MG63 (cell line): ENCODE results near the gene PCSK6. TPM values are rescaled to one million over a fixed set of nuclear protein-coding genes. Genes with fewer than 3 reads are reported as not detected.

Source experiments
- DNase-seq: peaks from one replicate; pipeline ENCODE4 v3.0.0-alpha.2; 2020
- H3K27me3 ChIP-seq: fragments of 250-450 bp; sonication (Bioruptor Pico); 2 replicates; pipeline ENCODE4 v1.5.1; 2020; ENCODE audit warnings: mild to moderate bottlenecking, moderate library complexity
- H3K36me3 ChIP-seq: fragments of 250-450 bp; sonication (Bioruptor Pico); 2 replicates; pipeline ENCODE4 v1.5.1; 2020; ENCODE audit warnings: mild to moderate bottlenecking, moderate library complexity
- H3K4me3 ChIP-seq: fragments of 250-450 bp; sonication (Bioruptor Pico); 2 replicates; pipeline ENCODE4 v1.5.1; 2020; ENCODE audit warnings: mild to moderate bottlenecking, moderate library complexity
- H3K9me3 ChIP-seq: fragments of 250-450 bp; sonication (Bioruptor Pico); 2 replicates; pipeline ENCODE4 v1.5.1; 2020; ENCODE audit warnings: mild to moderate bottlenecking, moderate library complexity
- total RNA-seq: library from RNA; depleted of rRNA; stranded (reverse); fragments of >200 nt; shearing (Covaris generic); gene quantifications from 2 replicates; pipeline ENCODE4 v1.2.3, GENCODE V29; 2014; ENCODE audit warnings: low replicate concordance

PCSK6 gene
- total RNA-seq, 1 experiment from 2014 or later = 48.8 TPM

GRCh38 chr15:101450403-101451265, 38.9 kb downstream of the PCSK6 start:
- Histone ChIP-seq H3K4me3 (no peak overlapping the region), H3K27me3 (no peaks in the 10 kb centered on the region), H3K9me3 (no peaks in the 10 kb centered on the region), H3K36me3 (peaks cover 17% of the 10 kb centered on the region)
- no peak for DNase-seq

- Histone ChIP-seq H3K9me3 (no peaks in the 10 kb centered on the region), H3K36me3 (peaks cover 14% of the 10 kb centered on the region), H3K27me3 (no peaks in the 10 kb centered on the region), H3K4me3 (no peak overlapping the region)
- DNase-seq = no peak
Observed at GRCh38 chr15:101449471-101450402, 39.8 kb downstream of the PCSK6 start.

- no peak overlapping the region for H3K4me3 ChIP-seq
- DNase-seq = no peak
Observed at GRCh38 chr15:101448336-101448735, 41.2 kb downstream of the PCSK6 start.

GRCh38 chr15:101447561-101448071, 41.9 kb downstream of the PCSK6 start:
- no peaks in the 10 kb centered on the region for H3K27me3 ChIP-seq
- H3K4me3 ChIP-seq = no peak overlapping the region
- no peaks in the 10 kb centered on the region for H3K9me3 ChIP-seq
- no peak for DNase-seq
- peaks cover 20% of the 10 kb centered on the region for H3K36me3 ChIP-seq

More at GRCh38 chr15:101448336-101448735, 41.2 kb downstream of the PCSK6 start:
- Histone ChIP-seq H3K9me3 (no peaks in the 10 kb centered on the region), H3K36me3 (peaks cover 14% of the 10 kb centered on the region), H3K27me3 (no peaks in the 10 kb centered on the region)

- no peak overlapping the region for H3K4me3 ChIP-seq
- DNase-seq = no peak
- H3K9me3 ChIP-seq = no peaks in the 10 kb centered on the region
- H3K27me3 ChIP-seq = no peaks in the 10 kb centered on the region
- peaks cover 21% of the 10 kb centered on the region for H3K36me3 ChIP-seq
Observed at GRCh38 chr15:101447168-101447533, 42.4 kb downstream of the PCSK6 start.

- Histone ChIP-seq H3K4me3 (no peak overlapping the region), H3K36me3 (peaks cover 20% of the 10 kb centered on the region), H3K9me3 (no peaks in the 10 kb centered on the region), H3K27me3 (no peaks in the 10 kb centered on the region)
- peak; percentile 81 for DNase-seq
Observed at GRCh38 chr15:101446518-101447167, 42.9 kb downstream of the PCSK6 start.

GRCh38 chr15:101445562-101446517, 43.7 kb downstream of the PCSK6 start:
- Histone ChIP-seq H3K27me3 (no peaks in the 10 kb centered on the region), H3K4me3 (no peak overlapping the region), H3K9me3 (no peaks in the 10 kb centered on the region), H3K36me3 (peaks cover 25% of the 10 kb centered on the region)
- peak; percentile 83 for DNase-seq

- H3K4me3 ChIP-seq = no peak overlapping the region
- H3K27me3 ChIP-seq = no peaks in the 10 kb centered on the region
- peaks cover 25% of the 10 kb centered on the region for H3K36me3 ChIP-seq
- no peak for DNase-seq
- no peaks in the 10 kb centered on the region for H3K9me3 ChIP-seq
Observed at GRCh38 chr15:101444807-101445508, 44.5 kb downstream of the PCSK6 start.

- Histone ChIP-seq H3K27me3 (no peaks in the 10 kb centered on the region), H3K36me3 (peaks cover 20% of the 10 kb centered on the region), H3K4me3 (no peak overlapping the region), H3K9me3 (no peaks in the 10 kb centered on the region)
- DNase-seq = peak; percentile 35
Observed at GRCh38 chr15:101444015-101444414, 45.5 kb downstream of the PCSK6 start.

- H3K4me3 ChIP-seq = no peak overlapping the region
- no peaks in the 10 kb centered on the region for H3K27me3 ChIP-seq
- H3K9me3 ChIP-seq = no peaks in the 10 kb centered on the region
- no peak for DNase-seq
- H3K36me3 ChIP-seq = peaks cover 26% of the 10 kb centered on the region
Observed at GRCh38 chr15:101442272-101442671, 47.2 kb downstream of the PCSK6 start.

- no peak for DNase-seq
- peaks cover 32% of the 10 kb centered on the region for H3K36me3 ChIP-seq
- no peaks in the 10 kb centered on the region for H3K9me3 ChIP-seq
- no peaks in the 10 kb centered on the region for H3K27me3 ChIP-seq
- H3K4me3 ChIP-seq = no peak overlapping the region
Observed at GRCh38 chr15:101441696-101442095, 47.8 kb downstream of the PCSK6 start.

GRCh38 chr15:101440846-101441590, 48.5 kb downstream of the PCSK6 start:
- DNase-seq = no peak
- no peaks in the 10 kb centered on the region for H3K9me3 ChIP-seq
- H3K36me3 ChIP-seq = peaks cover 38% of the 10 kb centered on the region
- no peak overlapping the region for H3K4me3 ChIP-seq
- H3K27me3 ChIP-seq = no peaks in the 10 kb centered on the region

- peak; percentile 59 for DNase-seq
- Histone ChIP-seq H3K27me3 (no peaks in the 10 kb centered on the region), H3K4me3 (peak overlapping the region; percentile 27), H3K36me3 (peaks cover 42% of the 10 kb centered on the region), H3K9me3 (no peaks in the 10 kb centered on the region)
Observed at GRCh38 chr15:101439920-101440319, 49.6 kb downstream of the PCSK6 start.

- H3K4me3 ChIP-seq = peak overlapping the region; percentile 5; the same call in 1 of the 2 replicates
- DNase-seq = peak; percentile 63
- no peaks in the 10 kb centered on the region for H3K27me3 ChIP-seq
Observed at GRCh38 chr15:101439285-101439919, 50.1 kb downstream of the PCSK6 start.

More at GRCh38 chr15:101439285-101439919, 50.1 kb downstream of the PCSK6 start:
- Histone ChIP-seq H3K36me3 (peaks cover 42% of the 10 kb centered on the region), H3K9me3 (no peaks in the 10 kb centered on the region)
